NCI-H187 treated with DMSO at 0.1 percent for 48 hours (cell line): ENCODE results near the gene AP1AR.
"Not testable (repeated sequence)": the region's sequence is repeated elsewhere in the genome, so short reads cannot be mapped to it uniquely, and the experiment has no call there.

Source experiments
- DNase-seq: peaks from one replicate; lab custom pipeline; 2025; lab: John Stamatoyannopoulos, UW

Gene AP1AR

GRCh38 chr4:112279025-112279881 is 47.7 kb downstream of the AP1AR start:
- DNase-seq, result no peak

GRCh38 chr4:112279882-112280315 is 48.3 kb downstream of the AP1AR start:
- DNase-seq, result no peak

DNA sequence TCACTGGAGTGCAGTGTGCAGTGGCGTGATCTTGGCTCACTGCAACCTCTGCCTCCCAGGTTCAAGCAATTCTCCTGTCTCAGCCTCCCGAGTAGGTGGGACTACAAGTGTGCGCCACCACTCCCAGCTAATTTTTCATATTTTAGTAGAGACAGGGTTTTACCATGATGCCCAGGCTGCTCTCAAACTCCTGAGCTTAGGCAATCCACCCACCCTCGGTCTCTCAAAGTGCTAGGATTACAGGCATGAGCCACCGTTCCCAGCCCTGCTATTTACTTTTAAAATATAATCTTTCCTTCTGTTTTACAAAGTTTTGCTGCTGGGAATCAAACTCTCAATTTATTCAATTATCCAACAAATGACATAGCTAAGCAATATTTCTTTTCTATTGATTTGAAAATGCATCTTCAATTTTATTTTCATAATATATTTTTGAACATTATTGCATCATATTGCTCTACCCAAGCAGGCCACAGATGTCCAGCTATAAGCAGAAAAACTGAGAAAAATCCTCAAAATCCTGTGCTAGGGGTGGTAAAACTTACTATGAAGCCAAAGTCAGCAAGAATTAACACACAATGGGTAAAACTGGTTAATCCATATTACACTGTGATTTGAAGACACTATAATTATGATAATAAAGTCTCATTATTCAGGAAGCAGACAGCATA is 48.9 kb downstream of the AP1AR start:
- no peak for DNase-seq

DNA sequence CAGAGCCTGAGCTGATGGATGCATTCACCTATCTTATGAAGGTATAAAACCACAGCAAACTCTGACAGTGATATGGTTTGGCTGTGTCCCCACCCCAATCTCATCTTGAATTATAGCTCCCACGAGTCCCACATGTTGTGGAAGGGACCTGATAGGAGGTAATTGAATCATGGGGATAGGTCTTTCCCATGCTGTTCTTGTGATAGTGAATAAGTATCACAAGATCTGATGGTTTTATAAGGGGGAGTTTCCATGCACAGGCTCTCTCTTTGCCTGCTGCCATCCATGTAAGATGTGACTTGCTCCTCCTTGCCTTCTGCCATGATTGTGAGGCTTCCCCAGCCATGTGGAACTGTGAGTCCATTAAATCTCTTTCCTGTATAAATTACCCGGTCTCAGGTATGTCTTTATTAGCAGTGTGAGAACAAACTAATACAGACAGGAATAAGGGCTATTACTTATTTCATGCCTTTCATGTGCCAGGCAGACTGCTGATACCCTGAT is 50.4 kb downstream of the AP1AR start:
- DNase-seq, result not testable (repeated sequence)

- no peak for DNase-seq
Measured at GRCh38 chr4:112282860-112283667, 51.5 kb downstream of the AP1AR start.

- DNase-seq, result no peak
Measured at GRCh38 chr4:112284166-112284565, 52.6 kb downstream of the AP1AR start.

GRCh38 chr4:112284662-112285411 is 53.2 kb downstream of the AP1AR start:
- DNase-seq, result no peak

GRCh38 chr4:112287258-112287989 is 55.8 kb downstream of the AP1AR start:
- no peak for DNase-seq

DNA sequence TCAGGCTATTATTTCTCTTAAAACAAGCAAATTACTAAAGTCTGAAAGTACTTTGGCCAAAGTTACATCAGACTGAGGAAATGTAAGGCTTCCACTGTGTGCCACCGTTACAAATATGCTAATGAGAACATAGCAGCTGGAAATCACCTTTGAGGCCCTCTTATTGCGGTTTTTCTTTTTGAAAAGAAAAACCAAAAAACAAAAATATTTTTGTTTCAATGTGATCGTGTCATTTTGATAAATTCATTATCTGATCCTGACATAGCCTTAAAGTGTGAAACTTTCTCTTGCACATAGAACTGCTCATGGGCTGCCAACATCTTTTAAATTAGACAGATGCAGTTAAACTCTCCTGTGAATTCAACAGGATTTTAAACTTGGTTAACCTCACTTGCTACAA is 56.9 kb downstream of the AP1AR start:
- no peak for DNase-seq

DNA sequence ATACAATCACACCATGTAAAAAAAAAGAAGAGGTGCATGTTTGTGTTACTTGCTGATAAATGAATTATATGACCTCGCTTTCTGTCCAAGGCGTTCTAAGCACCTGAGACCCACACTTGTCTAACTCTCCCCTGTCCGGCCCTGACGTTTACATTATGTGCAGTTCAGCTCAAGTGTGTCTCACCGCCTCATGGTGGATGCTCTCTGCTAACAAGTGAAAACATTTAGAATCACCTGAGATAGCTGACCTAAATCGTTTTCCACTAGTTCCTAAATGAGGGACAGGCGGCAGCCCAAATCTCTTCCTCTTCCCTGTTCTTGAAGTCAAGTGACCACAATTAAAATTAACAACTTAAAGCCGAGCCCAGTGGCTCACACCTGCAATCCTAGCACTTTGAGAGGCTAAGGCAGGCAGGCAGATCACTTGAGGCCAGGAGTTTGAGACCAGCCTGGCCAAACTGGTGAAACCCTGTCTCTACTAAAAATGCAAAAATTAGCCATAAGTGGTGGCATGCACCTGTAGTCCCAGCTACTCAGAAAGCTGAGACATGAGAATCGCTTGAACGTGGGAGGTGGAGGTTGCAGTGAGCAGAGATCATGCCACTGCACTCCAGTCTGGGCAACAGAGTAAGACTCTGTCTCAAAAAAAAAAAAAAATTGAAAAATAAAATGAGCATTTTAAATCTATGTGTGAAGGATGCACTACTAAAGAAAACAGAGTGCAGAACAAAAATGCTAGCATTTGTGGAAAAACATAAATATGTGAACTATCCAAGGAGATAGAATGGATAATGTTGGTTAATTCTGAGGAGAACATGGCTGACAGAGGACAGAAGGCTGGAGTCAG is 58.0 kb downstream of the AP1AR start:
- DNase-seq, result no peak

DNA sequence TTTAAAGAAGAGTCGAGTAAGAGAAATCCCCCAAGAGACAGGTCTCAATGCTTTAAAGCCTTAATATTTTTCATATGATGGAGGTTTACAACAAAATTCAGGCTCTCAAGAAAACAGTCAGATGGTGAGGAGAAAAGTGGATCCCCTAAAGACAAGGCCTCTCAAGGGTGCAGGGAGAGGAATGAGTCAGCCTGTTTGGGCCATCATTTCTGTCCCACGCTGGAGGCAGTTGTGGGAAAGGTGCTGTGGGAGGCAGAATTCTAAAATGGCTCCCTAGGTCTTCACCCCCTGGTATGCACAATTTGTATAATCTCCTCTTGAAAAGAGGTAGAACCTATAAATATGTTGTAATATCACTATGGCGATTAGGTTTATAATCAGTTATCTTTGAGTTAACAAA is 58.8 kb downstream of the AP1AR start:
- no peak for DNase-seq

GRCh38 chr4:112296949-112297880 is 65.6 kb downstream of the AP1AR start, which contains the start of gene ALPK1:
TSS of gene ALPK1 (plus strand) at chr4:112297369.
- no peak for DNase-seq

DNA sequence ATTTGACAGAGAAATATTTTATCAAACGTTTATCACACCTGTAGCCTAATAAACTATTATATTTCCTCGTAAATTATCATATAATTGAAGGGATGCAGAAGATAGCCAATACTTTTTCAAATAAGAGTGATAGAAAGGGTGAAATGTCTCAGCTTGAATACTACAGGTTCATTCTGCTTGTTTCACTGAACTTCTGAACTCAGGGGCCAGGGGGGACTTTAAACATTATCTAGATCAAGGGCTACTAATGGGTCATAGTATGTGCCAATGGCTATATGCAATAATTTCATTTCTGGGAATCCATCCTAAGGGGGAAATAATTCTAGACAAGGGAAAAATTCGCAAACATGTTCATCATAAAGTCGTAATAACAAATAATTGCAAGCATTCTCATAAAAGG is 68.1 kb downstream of the AP1AR start:
- no peak for DNase-seq

DNA sequence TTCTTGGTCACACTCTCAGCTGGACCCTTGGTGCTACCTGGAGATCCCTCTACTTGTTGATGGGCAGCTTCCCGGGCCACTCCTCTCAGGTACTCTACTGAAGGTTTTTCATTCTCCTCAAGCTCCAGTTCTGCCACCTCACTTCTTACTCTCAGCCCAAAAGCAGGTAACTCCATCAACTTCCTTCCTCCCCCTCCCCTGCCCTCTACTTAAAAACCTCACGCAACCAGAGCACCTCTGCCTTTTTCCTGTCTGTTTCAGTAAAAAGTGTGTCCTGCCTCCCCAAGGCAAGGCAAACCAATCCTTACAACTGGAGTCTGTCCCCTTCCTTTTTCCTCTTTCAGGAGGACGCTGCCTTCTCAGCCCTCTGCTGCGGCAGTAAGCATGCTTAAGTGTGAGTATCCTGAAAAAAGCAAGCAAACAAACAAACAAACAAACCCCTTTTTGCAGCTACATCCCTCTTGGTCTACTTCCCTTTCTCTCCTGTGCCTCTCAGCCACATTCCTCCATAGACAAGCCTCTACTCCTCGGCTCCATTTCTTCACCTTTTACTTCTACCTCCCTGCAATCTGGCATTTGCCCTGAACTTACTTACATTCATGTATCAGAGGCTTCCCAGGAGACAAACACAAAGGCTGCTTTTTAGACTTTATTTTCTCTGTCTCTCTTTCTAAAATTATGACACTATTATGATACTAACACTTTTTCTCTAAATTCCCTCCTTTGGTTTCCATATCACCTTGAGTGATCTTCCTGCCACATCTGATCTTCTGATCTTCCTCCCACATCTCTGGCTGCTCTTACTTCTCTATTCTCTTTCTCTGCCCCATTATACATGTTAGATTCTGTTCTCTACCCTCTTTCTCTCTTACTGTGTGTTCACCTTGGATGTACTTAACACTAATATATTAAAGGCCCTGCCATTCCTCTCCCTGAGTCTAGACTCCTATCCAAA is 71.0 kb downstream of the AP1AR start:
- no peak for DNase-seq

- DNase-seq, result not testable (repeated sequence)
Measured at GRCh38 chr4:112305477-112305876, 73.9 kb downstream of the AP1AR start.

DNA sequence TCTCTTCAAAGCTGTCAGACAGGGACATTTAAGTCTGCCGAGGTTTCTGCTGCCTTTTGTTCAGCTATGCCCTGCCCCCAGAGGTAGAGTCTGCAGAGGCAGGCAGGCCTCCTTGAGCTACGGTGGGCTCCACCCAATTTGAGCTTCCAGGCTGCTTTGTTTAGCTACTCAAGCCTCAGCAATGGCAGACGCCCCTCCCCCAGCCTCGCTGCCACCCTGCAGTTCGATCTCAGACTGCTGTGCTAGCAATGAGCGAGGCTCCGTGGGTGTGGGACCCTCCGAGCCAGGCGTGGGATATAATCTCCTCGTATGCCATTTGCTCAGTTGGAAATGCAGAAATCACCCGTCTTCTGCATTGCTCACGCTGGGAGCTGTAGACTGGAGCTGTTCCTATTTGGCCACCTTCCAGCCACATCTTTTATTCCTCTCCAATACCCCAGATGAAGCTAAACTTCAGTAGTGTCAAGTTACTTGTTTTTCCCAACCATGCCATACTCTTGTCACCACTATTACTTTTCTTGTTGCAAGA is 77.7 kb downstream of the AP1AR start:
- not testable (repeated sequence) for DNase-seq

DNA sequence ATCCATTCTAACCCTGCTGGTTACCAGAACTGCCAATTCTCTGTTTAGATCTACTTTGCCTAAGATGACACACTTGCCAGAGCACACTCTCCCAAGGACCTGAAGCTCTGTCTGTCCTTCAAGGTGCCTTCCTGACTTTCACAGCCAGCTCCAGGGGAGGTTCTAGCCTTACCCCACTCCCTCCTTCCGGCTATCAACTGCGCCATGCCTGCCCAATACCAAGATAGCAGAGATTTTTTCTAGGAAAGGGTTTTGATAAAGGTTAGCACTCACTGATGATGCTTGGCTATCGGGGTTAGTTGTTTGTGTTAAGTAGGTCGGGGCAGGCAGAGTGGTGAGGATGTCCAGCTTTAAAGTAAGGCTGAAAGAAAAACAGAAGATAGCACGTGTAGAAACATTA is 79.9 kb downstream of the AP1AR start:
- DNase-seq, result no peak
